HepG2 (cell line): ENCODE data around the gene OSGEPL1. TPM values are rescaled to one million over a fixed set of nuclear protein-coding genes. Genes with fewer than 3 reads are reported as not detected.

ENCODE experiments used
- ADNP ChIP-seq: sonication (generic); formaldehyde crosslinking; IDR thresholded peaks from 2 replicates; pipeline ENCODE4 v1.4.0; 2020; ENCODE audit warnings: missing genetic modification reagents
- ATF7-NPFF ChIP-seq: sonication (generic); formaldehyde crosslinking; IDR thresholded peaks from 2 replicates; pipeline ENCODE4 v1.8.1; 2023; ENCODE audit warnings: mild to moderate bottlenecking, low read depth, missing genetic modification reagents, moderate library complexity
- MTERF4 ChIP-seq: sonication (generic); formaldehyde crosslinking; IDR thresholded peaks from 2 replicates; pipeline ENCODE4 v1.8.0; 2023; ENCODE audit warnings: mild to moderate bottlenecking, missing genetic modification reagents
- MTF2 ChIP-seq: sonication (generic); formaldehyde crosslinking; IDR thresholded peaks from 2 replicates; pipeline ENCODE4 v1.5.0; 2020; ENCODE audit warnings: missing genetic modification reagents, borderline replicate concordance
- ONECUT2 ChIP-seq: sonication (generic); formaldehyde crosslinking; IDR thresholded peaks from 2 replicates; pipeline ENCODE4 v1.4.0; 2020; ENCODE audit warnings: missing genetic modification reagents
- STAT5B ChIP-seq: sonication (generic); formaldehyde crosslinking; IDR thresholded peaks from 2 replicates; pipeline ENCODE4 v1.4.0; 2020; ENCODE audit warnings: missing genetic modification reagents
- SUZ12 ChIP-seq: fragments of 150-350 bp; IDR thresholded peaks from 2 replicates; pipeline ENCODE4 v1.6.1; 2014; ENCODE audit warnings: low read depth, low read length
- TMF1 ChIP-seq: sonication (generic); formaldehyde crosslinking; IDR thresholded peaks from 2 replicates; pipeline ENCODE4 v1.8.1; 2022; ENCODE audit warnings: low read depth, missing genetic modification reagents
- TOPORS ChIP-seq: sonication (generic); formaldehyde crosslinking; IDR thresholded peaks from 2 replicates; pipeline ENCODE4 v1.8.0; 2023; ENCODE audit warnings: mild to moderate bottlenecking, missing genetic modification reagents
- ZFP36L1 ChIP-seq: sonication (generic); formaldehyde crosslinking; IDR thresholded peaks from 2 replicates; pipeline ENCODE4 v1.8.0; 2022; ENCODE audit warnings: mild to moderate bottlenecking, missing genetic modification reagents, moderate library complexity
- ZNF598 ChIP-seq: sonication (generic); formaldehyde crosslinking; IDR thresholded peaks from 2 replicates; pipeline ENCODE4 v1.5.1; 2020; ENCODE audit warnings: mild to moderate bottlenecking, missing genetic modification reagents, borderline replicate concordance
- ZNF781 ChIP-seq: sonication (generic); formaldehyde crosslinking; IDR thresholded peaks from 2 replicates; pipeline ENCODE4 v1.5.1; 2020; ENCODE audit warnings: borderline replicate concordance, mild to moderate bottlenecking, missing genetic modification reagents; ENCODE audit errors: not compliant biosample characterization
- ZNF788 ChIP-seq: sonication (generic); formaldehyde crosslinking; IDR thresholded peaks from 2 replicates; pipeline ENCODE4 v1.5.0; 2020; ENCODE audit warnings: mild to moderate bottlenecking, missing genetic modification reagents, borderline replicate concordance
- ZNF790 ChIP-seq: sonication (generic); formaldehyde crosslinking; IDR thresholded peaks from 2 replicates; pipeline ENCODE4 v1.8.0; 2022; ENCODE audit warnings: missing genetic modification reagents, mild to moderate bottlenecking, borderline replicate concordance
- ZNF839 ChIP-seq: sonication (generic); formaldehyde crosslinking; IDR thresholded peaks from 2 replicates; pipeline ENCODE4 v1.4.0; 2020; ENCODE audit warnings: missing genetic modification reagents, mild to moderate bottlenecking, borderline replicate concordance
- polyA plus RNA-seq, 8 experiments: library from polyadenylated mRNA; depleted of rRNA in 3 of 8; stranded (reverse) in 7 of 8; unstranded in 1 of 8; fragments of >200 nt; fragmentation: Illumina TruSeq in 4 of 8; extraction: Trizol in 4 of 8; gene quantifications; 2 replicates each; pipeline versions ENCODE4 v1.2.1 to v1.2.3, GENCODE V29; 2011 to 2016; ENCODE audit warnings: low read depth in 4 of 8, missing spikeins in 1 of 8, mixed read lengths in 1 of 8; ENCODE audit not compliant: insufficient read depth in 1 of 8
- total RNA-seq, 5 experiments: library from RNA; depleted of rRNA; stranded (reverse); fragments of >200 nt; fragmentation: Illumina TruSeq; extraction: Trizol; gene quantifications; 2 replicates each; pipeline ENCODE4 v1.2.3, GENCODE V29; 2016; ENCODE audit warnings: low read depth in 1 of 5
- TF ChIP-seq, protein P1 (sequence below): sonication (generic); formaldehyde crosslinking; IDR thresholded peaks from 2 replicates; pipeline ENCODE4 v1.4.0; 2020; ENCODE audit warnings: missing genetic modification reagents
- TF ChIP-seq, protein P2 (sequence below): sonication (generic); formaldehyde crosslinking; IDR thresholded peaks from 2 replicates; pipeline ENCODE4 v1.8.0; 2022; ENCODE audit warnings: mild to moderate bottlenecking, missing genetic modification reagents, moderate library complexity
- TF ChIP-seq, protein P3 (sequence below): sonication (generic); formaldehyde crosslinking; IDR thresholded peaks from 2 replicates; pipeline ENCODE4 v1.4.0; 2020; ENCODE audit warnings: mild to moderate bottlenecking, missing genetic modification reagents, borderline replicate concordance
- TF ChIP-seq, protein P4 (sequence below): sonication (generic); formaldehyde crosslinking; conservative IDR thresholded peaks from 2 replicates; pipeline ENCODE4 v1.4.0; 2020; ENCODE audit warnings: missing genetic modification reagents

OSGEPL1 gene
- total and polyA plus RNA-seq, 2 of the 13 experiments (the other 11 are each of a cell fraction or from before 2014, with no cell fraction given) = 10.2 to 10.8 TPM

DNA sequence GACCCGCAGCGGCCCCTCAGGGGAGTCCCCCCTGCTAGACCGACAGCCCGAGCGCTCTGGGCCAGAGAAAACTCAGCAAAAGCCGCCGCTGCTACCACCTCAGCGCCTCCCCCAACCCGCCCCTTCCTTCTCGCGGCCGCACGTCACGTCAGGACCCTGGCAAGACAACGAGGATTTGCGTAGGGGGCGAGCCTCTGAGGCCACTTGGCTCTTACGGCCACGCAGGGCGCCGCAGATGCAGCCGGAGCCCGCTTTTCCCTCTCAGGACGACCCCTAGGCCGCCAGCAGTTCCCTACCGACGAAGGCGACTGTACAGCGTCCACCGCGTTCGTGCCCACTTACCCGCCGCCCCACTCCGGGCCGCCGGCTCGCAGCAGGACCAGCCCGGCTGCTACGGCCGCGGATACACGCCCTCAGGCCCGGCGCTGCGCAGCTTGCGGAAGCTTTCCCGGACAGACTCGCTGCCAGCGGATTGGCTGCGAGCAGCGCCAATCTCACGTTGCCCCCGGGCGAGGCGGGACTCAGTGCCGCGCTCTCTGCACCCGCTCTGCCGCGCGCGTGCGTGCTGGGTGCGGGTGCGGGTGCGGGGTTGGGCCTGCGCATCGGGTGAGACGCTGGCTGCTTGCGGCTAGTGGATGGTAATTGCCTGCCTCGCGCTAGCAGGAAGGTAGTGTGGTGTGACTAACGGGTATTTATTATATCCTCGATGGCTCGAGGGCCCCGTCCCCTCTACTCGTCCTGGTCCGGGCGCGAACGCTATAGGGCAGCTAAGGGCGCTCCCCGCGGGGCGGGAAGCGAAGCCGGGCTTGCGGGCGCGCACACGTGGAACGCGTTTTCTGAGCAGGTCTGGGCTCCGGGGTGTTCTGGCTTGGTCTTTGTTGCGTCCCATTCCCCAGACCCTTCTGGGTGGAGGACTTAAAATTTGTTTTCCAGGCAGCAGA, 21.6 kb upstream of the OSGEPL1 start, which contains the start of the genes ORMDL1 and PMS1 (continued):
- peak; percentile 88 for TF ChIP-seq ATF7-NPFF (CRISPR knock-in tag)
- TF ChIP-seq TOPORS (CRISPR knock-in tag) = peak; percentile 99
- peak; percentile 98 for TF ChIP-seq TMF1 (CRISPR knock-in tag)
- peak; percentile 99 for TF ChIP-seq ZNF598
- TF ChIP-seq, protein P1, sequence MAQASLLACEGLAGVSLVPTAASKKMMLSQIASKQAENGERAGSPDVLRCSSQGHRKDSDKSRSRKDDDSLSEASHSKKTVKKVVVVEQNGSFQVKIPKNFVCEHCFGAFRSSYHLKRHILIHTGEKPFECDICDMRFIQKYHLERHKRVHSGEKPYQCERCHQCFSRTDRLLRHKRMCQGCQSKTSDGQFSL (CRISPR knock-in tag) = peak; percentile 25; the same call in 1 of the 2 replicates
- 0 out of 2 replicates have a peak, but pooled peaks have one; percentile 8 for TF ChIP-seq STAT5B (CRISPR knock-in tag)
- TF ChIP-seq ZNF839 (CRISPR knock-in tag) = peak; percentile 96
- TF ChIP-seq ZFP36L1 (CRISPR knock-in tag) = peak; percentile 86; the same call in 1 of the 2 replicates
- no peak for TF ChIP-seq ONECUT2 (CRISPR knock-in tag)
- TF ChIP-seq, protein P2, sequence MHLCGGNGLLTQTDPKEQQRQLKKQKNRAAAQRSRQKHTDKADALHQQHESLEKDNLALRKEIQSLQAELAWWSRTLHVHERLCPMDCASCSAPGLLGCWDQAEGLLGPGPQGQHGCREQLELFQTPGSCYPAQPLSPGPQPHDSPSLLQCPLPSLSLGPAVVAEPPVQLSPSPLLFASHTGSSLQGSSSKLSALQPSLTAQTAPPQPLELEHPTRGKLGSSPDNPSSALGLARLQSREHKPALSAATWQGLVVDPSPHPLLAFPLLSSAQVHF (CRISPR knock-in tag) = peak; percentile 90
- no peak for TF ChIP-seq ADNP (CRISPR knock-in tag)
- TF ChIP-seq ZNF790 (CRISPR knock-in tag) = peak; percentile 91
- TF ChIP-seq, protein P3, sequence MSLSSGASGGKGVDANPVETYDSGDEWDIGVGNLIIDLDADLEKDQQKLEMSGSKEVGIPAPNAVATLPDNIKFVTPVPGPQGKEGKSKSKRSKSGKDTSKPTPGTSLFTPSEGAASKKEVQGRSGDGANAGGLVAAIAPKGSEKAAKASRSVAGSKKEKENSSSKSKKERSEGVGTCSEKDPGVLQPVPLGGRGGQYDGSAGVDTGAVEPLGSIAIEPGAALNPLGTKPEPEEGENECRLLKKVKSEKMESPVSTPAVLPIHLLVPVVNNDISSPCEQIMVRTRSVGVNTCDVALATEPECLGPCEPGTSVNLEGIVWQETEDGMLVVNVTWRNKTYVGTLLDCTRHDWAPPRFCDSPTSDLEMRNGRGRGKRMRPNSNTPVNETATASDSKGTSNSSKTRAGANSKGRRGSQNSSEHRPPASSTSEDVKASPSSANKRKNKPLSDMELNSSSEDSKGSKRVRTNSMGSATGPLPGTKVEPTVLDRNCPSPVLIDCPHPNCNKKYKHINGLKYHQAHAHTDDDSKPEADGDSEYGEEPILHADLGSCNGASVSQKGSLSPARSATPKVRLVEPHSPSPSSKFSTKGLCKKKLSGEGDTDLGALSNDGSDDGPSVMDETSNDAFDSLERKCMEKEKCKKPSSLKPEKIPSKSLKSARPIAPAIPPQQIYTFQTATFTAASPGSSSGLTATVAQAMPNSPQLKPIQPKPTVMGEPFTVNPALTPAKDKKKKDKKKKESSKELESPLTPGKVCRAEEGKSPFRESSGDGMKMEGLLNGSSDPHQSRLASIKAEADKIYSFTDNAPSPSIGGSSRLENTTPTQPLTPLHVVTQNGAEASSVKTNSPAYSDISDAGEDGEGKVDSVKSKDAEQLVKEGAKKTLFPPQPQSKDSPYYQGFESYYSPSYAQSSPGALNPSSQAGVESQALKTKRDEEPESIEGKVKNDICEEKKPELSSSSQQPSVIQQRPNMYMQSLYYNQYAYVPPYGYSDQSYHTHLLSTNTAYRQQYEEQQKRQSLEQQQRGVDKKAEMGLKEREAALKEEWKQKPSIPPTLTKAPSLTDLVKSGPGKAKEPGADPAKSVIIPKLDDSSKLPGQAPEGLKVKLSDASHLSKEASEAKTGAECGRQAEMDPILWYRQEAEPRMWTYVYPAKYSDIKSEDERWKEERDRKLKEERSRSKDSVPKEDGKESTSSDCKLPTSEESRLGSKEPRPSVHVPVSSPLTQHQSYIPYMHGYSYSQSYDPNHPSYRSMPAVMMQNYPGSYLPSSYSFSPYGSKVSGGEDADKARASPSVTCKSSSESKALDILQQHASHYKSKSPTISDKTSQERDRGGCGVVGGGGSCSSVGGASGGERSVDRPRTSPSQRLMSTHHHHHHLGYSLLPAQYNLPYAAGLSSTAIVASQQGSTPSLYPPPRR = peak; percentile 64
- peak; percentile 42 for TF ChIP-seq MTF2
- peak; percentile 86; the same call in 1 of the 2 replicates for TF ChIP-seq MTERF4 (CRISPR knock-in tag)
- TF ChIP-seq, protein P4, sequence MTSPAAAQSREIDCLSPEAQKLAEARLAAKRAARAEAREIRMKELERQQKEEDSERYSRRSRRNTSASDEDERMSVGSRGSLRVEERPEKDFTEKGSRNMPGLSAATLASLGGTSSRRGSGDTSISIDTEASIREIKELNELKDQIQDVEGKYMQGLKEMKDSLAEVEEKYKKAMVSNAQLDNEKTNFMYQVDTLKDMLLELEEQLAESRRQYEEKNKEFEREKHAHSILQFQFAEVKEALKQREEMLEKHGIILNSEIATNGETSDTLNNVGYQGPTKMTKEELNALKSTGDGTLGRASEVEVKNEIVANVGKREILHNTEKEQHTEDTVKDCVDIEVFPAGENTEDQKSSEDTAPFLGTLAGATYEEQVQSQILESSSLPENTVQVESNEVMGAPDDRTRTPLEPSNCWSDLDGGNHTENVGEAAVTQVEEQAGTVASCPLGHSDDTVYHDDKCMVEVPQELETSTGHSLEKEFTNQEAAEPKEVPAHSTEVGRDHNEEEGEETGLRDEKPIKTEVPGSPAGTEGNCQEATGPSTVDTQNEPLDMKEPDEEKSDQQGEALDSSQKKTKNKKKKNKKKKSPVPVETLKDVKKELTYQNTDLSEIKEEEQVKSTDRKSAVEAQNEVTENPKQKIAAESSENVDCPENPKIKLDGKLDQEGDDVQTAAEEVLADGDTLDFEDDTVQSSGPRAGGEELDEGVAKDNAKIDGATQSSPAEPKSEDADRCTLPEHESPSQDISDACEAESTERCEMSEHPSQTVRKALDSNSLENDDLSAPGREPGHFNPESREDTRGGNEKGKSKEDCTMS = no peak
- peak; percentile 83; the same call in 1 of the 2 replicates for TF ChIP-seq ZNF788 (CRISPR knock-in tag)
- TF ChIP-seq ZNF781 = peak; percentile 96
- TF ChIP-seq SUZ12 = no peak
